Gastrocnemius medialis (tissue), 4 donors: Measurements from ENCODE around the gene CLCF1. TPM values are rescaled to one million over a fixed set of nuclear protein-coding genes. Genes with fewer than 3 reads are reported as not detected.

Experiments used
- ATAC-seq, 2 donors: fragments of 150-250 bp; one replicate each; pipeline ENCODE4 v1.9.1; 2016
- DNase-seq, 2 donors: peaks; one replicate each; pipeline ENCODE4 v3.0.0-alpha.2; 2019
- H3K27ac ChIP-seq, 4 donors: fragments of 200-600 bp; sonication (generic); 1 replicate in 1 of 4; 2 replicates in 3 of 4; pipeline ENCODE4 v1.5.1; 2016 to 2018; ENCODE audit warnings: mild to moderate bottlenecking in 2 of 4, moderate library complexity in 1 of 4
- H3K27me3 ChIP-seq, 3 donors: fragments of 200-600 bp; sonication (generic) in 2 of 3; 1 replicate in 1 of 3; 2 replicates in 2 of 3; pipeline versions ENCODE4 v1.5.1 to v1.6.0; 2016 to 2019; ENCODE audit warnings: mild to moderate bottlenecking in 1 of 3, moderate library complexity in 1 of 3
- H3K36me3 ChIP-seq, 2 donors: fragments of 200-600 bp; sonication (generic) in 1 of 2; one replicate each; pipeline ENCODE4 v1.5.1; 2017 to 2018
- H3K4me1 ChIP-seq, 2 donors: fragments of 200-600 bp; sonication (generic) in 1 of 2; one replicate each; pipeline ENCODE4 v1.5.1; 2016 to 2017; ENCODE audit warnings: mild to moderate bottlenecking in 2 of 2
- H3K4me3 ChIP-seq, 4 donors: fragments of 200-600 bp; sonication (generic) in 3 of 4; 1 replicate in 1 of 4; 2 replicates in 3 of 4; pipeline ENCODE4 v1.5.1; 2016 to 2019; ENCODE audit warnings: mild to moderate bottlenecking in 2 of 4
- H3K9me3 ChIP-seq, 3 donors: fragments of 200-600 bp; sonication (generic) in 2 of 3; 1 replicate in 1 of 3; 2 replicates in 2 of 3; pipeline ENCODE4 v1.5.1; 2016 to 2019
- CTCF ChIP-seq, 5 experiments: fragments of 450-650 bp in 3 of 5; fragments of 200-600 bp in 2 of 5; sonication (generic) in 2 of 5; IDR thresholded peaks in 4 of 5; conservative IDR thresholded peaks in 1 of 5; 1 replicate in 4 of 5; 2 replicates in 1 of 5; pipeline ENCODE4 v1.5.1; 2016 to 2019; ENCODE audit warnings: antibody characterized with exemption in 5 of 5, mild to moderate bottlenecking in 3 of 5, moderate library complexity in 3 of 5
- POLR2A ChIP-seq, 2 donors: fragments of 450-650 bp; IDR thresholded peaks; one replicate each; pipeline ENCODE4 v1.6.1; 2017; ENCODE audit warnings: antibody characterized with exemption in 2 of 2, mild to moderate bottlenecking in 2 of 2, moderate library complexity in 2 of 2
- in situ Hi-C, 4 donors: fragments of 200-750 bp; cut with MboI; loops; one replicate each; pipeline versions ENCODE4 v1.15.0 to v1.8.0; 2017; ENCODE audit warnings: low sequenced_read_pairs in 4 of 4
- intact Hi-C: fragments of 100-400 bp; cut with DNase I; formaldehyde crosslinking; loops from one replicate; pipeline ENCODE4 v1.15.1; 2023; ENCODE audit warnings: low total_unique reads
- total RNA-seq, 4 donors: library from RNA; depleted of rRNA; stranded (reverse); fragments of >200 nt; gene quantifications; one replicate each; pipeline versions ENCODE4 v1.1.0 to v1.2.3, GENCODE V29; 2016

The CLCF1 gene
- total RNA-seq, 4 donors from 2014 or later = 0.24 to 2.7 (median 0.91) TPM

- no peak overlapping the region for H3K27ac ChIP-seq
- TF ChIP-seq CTCF (IDR thresholded peaks at IDR 0.05 in 4 of 5, conservative IDR thresholded peaks at IDR 0.05 in 1 of 5) = no peak
- TF ChIP-seq POLR2A (IDR thresholded peaks at IDR 0.05) = no peak
- no peak for DNase-seq
- peaks cover 22 to 33% of the 10 kb centered on the region in 2 donors for H3K4me1 ChIP-seq
- H3K9me3 ChIP-seq = no peaks in the 10 kb centered on the region
- no peaks in the 10 kb centered on the region for H3K36me3 ChIP-seq
- H3K27me3 ChIP-seq = no peaks in the 10 kb centered on the region
- intact Hi-C loops (loop anchor here (1.0 kb wide), 1 partner anchor 24 kb away; no protein-coding TSS in a partner anchor), in situ Hi-C loops (no loop called here)
- ATAC-seq = no peak
- H3K4me3 ChIP-seq = no peak overlapping the region
These were observed 15.3 kb downstream of the CLCF1 start for GRCh38 chr11:67357831-67358670.

- no peaks in the 10 kb centered on the region for H3K36me3 ChIP-seq
- no peak overlapping the region for H3K4me3 ChIP-seq
- peaks cover 28 to 40% of the 10 kb centered on the region in 2 donors for H3K4me1 ChIP-seq
- DNase-seq (peak in 1 of 2 donors; percentile 61), ATAC-seq (peak in 1 of 2 donors; percentile 15)
- TF ChIP-seq POLR2A (IDR thresholded peaks at IDR 0.05) = no peak
- TF ChIP-seq CTCF (IDR thresholded peaks at IDR 0.05 in 4 of 5, conservative IDR thresholded peaks at IDR 0.05 in 1 of 5) = peak; percentile 88 to 94 (median 92)
- H3K27me3 ChIP-seq = no peaks in the 10 kb centered on the region
- peak overlapping the region; percentile 94 to 100 (median 98) for H3K27ac ChIP-seq
- no peaks in the 10 kb centered on the region for H3K9me3 ChIP-seq
- in situ Hi-C loops (no loop called here), intact Hi-C loops (loop anchor here (1.0 kb wide), 1 partner anchor 25 kb away; no protein-coding TSS in a partner anchor)
These were observed 16.4 kb downstream of the CLCF1 start for GRCh38 chr11:67356864-67357561.

GRCh38 chr11:67356387-67356863 lies 17.0 kb downstream of the CLCF1 start:
- Histone ChIP-seq H3K27ac (peak overlapping the region; percentile 94 to 100 (median 98)), H3K36me3 (peaks cover 0 to 5% of the 10 kb centered on the region in 2 donors), H3K27me3 (no peaks in the 10 kb centered on the region), H3K4me3 (no peak overlapping the region), H3K9me3 (no peaks in the 10 kb centered on the region), H3K4me1 (peaks cover 32 to 46% of the 10 kb centered on the region in 2 donors)
- no peak for TF ChIP-seq POLR2A (IDR thresholded peaks at IDR 0.05)
- no peak for TF ChIP-seq CTCF (IDR thresholded peaks at IDR 0.05 in 4 of 5, conservative IDR thresholded peaks at IDR 0.05 in 1 of 5)
- in situ Hi-C loops = no loop called here
- intact Hi-C loops = no loop called here
- no peak for ATAC-seq
- no peak for DNase-seq

- Histone ChIP-seq H3K36me3 (peaks cover 0 to 5% of the 10 kb centered on the region in 2 donors), H3K4me1 (peaks cover 38 to 48% of the 10 kb centered on the region in 2 donors), H3K27me3 (no peaks in the 10 kb centered on the region), H3K9me3 (no peaks in the 10 kb centered on the region), H3K4me3 (no peak overlapping the region), H3K27ac (peak overlapping the region; percentile 94 to 100 (median 98))
- TF ChIP-seq POLR2A (IDR thresholded peaks at IDR 0.05) (no peak), CTCF (IDR thresholded peaks at IDR 0.05 in 4 of 5, conservative IDR thresholded peaks at IDR 0.05 in 1 of 5) (no peak)
- in situ Hi-C loops = no loop called here
- intact Hi-C loops = no loop called here
- ATAC-seq = no peak
- no peak for DNase-seq
These were observed 17.5 kb downstream of the CLCF1 start for GRCh38 chr11:67355794-67356386.
